Gastrocnemius medialis (tissue), 4 donors: Measurements from ENCODE around the gene CENPH.

Experiments used
- POLR2A ChIP-seq, 2 donors: fragments of 450-650 bp; IDR thresholded peaks; one replicate each; pipeline ENCODE4 v1.6.1; 2017; ENCODE audit warnings: antibody characterized with exemption in 2 of 2, mild to moderate bottlenecking in 2 of 2, moderate library complexity in 2 of 2
- TF ChIP-seq, protein P1 (sequence below), 5 experiments: fragments of 450-650 bp in 3 of 5; fragments of 200-600 bp in 2 of 5; sonication (generic) in 2 of 5; IDR thresholded peaks in 4 of 5; conservative IDR thresholded peaks in 1 of 5; 1 replicate in 4 of 5; 2 replicates in 1 of 5; pipeline ENCODE4 v1.5.1; 2016 to 2019; ENCODE audit warnings: antibody characterized with exemption in 5 of 5, mild to moderate bottlenecking in 3 of 5, moderate library complexity in 3 of 5

DNA sequence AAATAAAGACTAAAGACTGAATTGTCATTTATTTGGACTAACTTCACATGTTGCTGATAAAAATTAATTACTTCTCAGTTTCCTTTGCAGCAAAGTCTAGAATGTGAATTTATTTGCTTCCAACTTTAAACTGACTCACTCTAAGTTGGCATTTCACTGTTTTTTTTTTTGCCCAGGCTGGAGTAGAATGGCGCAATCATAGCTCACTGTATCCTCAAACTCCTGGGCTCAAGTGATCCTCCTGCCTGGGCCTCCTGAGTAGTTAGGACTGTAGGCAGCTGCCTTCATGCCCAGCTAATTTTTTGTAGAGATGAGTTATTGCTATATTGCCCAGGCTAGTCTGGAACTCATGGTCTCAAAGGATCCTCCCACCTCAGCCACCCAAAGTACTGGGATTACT, 18.9 kb upstream of the CENPH start:
- TF ChIP-seq, protein P1, sequence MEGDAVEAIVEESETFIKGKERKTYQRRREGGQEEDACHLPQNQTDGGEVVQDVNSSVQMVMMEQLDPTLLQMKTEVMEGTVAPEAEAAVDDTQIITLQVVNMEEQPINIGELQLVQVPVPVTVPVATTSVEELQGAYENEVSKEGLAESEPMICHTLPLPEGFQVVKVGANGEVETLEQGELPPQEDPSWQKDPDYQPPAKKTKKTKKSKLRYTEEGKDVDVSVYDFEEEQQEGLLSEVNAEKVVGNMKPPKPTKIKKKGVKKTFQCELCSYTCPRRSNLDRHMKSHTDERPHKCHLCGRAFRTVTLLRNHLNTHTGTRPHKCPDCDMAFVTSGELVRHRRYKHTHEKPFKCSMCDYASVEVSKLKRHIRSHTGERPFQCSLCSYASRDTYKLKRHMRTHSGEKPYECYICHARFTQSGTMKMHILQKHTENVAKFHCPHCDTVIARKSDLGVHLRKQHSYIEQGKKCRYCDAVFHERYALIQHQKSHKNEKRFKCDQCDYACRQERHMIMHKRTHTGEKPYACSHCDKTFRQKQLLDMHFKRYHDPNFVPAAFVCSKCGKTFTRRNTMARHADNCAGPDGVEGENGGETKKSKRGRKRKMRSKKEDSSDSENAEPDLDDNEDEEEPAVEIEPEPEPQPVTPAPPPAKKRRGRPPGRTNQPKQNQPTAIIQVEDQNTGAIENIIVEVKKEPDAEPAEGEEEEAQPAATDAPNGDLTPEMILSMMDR (IDR thresholded peaks at IDR 0.05 in 4 of 5, conservative IDR thresholded peaks at IDR 0.05 in 1 of 5): no peak
- no peak for TF ChIP-seq POLR2A (IDR thresholded peaks at IDR 0.05)
